Measurements from ENCODE around the gene CIB4.

DNA sequence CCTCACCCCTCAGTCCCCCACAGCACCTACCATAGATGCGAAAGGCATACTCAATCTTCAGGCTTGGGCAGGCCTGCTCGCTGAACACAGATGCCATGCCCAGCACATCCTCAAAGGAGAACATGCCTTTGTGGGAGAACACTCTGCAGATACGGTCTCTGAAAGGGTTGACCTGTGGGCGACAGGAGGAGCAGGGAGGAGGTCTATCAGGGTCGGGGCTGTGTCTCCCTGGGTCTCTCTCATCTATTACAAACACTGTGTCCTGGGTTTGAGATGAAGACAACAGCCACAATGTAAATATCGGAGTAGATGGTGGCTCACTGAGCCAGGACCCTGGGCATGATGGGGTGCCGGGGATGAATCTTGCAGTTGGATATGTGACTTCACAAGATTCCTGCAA, 46.0 kb downstream of the CIB4 start:
- TF ChIP-seq POLR2A (IDR thresholded peaks at IDR 0.05; ENCODE audit: low read length): no peak
- no peak for TF ChIP-seq GATA1 (IDR thresholded peaks at IDR 0.05; ENCODE audit: low read depth, low read length)
